Neutrophil (primary cell): ENCODE measurements around the gene CCNQ.

Experiments used
- H3K27ac ChIP-seq: fragments of 200-600 bp; sonication (generic); 2 replicates; pipeline ENCODE4 v1.5.1; 2016; ENCODE audit warnings: mild to moderate bottlenecking, moderate library complexity
- H3K27me3 ChIP-seq: fragments of 200-600 bp; sonication (generic); 2 replicates; pipeline ENCODE4 v1.6.0; 2016; ENCODE audit warnings: mild to moderate bottlenecking
- H3K36me3 ChIP-seq: fragments of 200-600 bp; sonication (generic); 2 replicates; pipeline ENCODE4 v1.5.1; 2017
- H3K4me1 ChIP-seq, 2 experiments: fragments of 200-600 bp in 1 of 2; sonication (generic) in 1 of 2; 1 replicate in 1 of 2; 2 replicates in 1 of 2; pipeline versions ENCODE4 v1.5.1 to v1.6.1; 2013 to 2016; ENCODE audit warnings: low read depth in 1 of 2, low read length in 1 of 2, mild to moderate bottlenecking in 1 of 2, moderate library complexity in 1 of 2; ENCODE audit not compliant: control insufficient read depth in 1 of 2, insufficient read depth in 1 of 2
- H3K4me3 ChIP-seq, 2 experiments: fragments of 200-600 bp in 1 of 2; sonication (generic) in 1 of 2; 1 replicate in 1 of 2; 2 replicates in 1 of 2; pipeline ENCODE4 v1.5.1; 2013 to 2016; ENCODE audit warnings: low read depth in 1 of 2, low read length in 1 of 2, mild to moderate bottlenecking in 1 of 2, moderate library complexity in 1 of 2
- H3K9me3 ChIP-seq: fragments of 200-600 bp; sonication (generic); 2 replicates; pipeline ENCODE4 v1.5.1; 2016
- TF ChIP-seq, protein P1 (sequence below): fragments of 200-600 bp; sonication (generic); IDR thresholded peaks from 2 replicates; pipeline ENCODE4 v1.5.1; 2016; ENCODE audit warnings: antibody characterized with exemption

Gene CCNQ

DNA sequence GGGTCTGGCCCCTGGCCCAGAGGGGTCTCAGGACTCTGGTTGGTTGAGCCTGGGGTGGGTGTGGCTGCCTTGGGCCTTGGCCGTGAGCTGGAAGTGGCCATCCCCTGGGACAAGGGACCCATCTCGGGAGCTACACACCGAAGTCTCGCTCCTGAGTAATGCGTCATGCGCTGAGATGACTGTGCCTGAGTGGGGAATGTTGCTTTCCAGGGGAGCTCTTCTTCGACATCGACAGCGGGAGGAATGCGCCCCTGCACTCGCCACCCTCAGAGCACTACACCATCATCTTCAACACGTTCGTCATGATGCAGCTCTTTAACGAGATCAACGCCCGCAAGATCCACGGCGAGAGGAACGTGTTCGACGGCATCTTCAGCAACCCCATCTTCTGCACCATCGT is 38.5 kb downstream of the CCNQ start:
- no peaks in the 10 kb centered on the region for H3K9me3 ChIP-seq
- H3K4me1 ChIP-seq, result peaks cover 0 to 5% of the 10 kb centered on the region in 2 experiments
- TF ChIP-seq, protein P1, sequence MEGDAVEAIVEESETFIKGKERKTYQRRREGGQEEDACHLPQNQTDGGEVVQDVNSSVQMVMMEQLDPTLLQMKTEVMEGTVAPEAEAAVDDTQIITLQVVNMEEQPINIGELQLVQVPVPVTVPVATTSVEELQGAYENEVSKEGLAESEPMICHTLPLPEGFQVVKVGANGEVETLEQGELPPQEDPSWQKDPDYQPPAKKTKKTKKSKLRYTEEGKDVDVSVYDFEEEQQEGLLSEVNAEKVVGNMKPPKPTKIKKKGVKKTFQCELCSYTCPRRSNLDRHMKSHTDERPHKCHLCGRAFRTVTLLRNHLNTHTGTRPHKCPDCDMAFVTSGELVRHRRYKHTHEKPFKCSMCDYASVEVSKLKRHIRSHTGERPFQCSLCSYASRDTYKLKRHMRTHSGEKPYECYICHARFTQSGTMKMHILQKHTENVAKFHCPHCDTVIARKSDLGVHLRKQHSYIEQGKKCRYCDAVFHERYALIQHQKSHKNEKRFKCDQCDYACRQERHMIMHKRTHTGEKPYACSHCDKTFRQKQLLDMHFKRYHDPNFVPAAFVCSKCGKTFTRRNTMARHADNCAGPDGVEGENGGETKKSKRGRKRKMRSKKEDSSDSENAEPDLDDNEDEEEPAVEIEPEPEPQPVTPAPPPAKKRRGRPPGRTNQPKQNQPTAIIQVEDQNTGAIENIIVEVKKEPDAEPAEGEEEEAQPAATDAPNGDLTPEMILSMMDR, result no peak
- no peak overlapping the region for H3K27ac ChIP-seq
- no peaks in the 10 kb centered on the region for H3K27me3 ChIP-seq
- no peak overlapping the region for H3K4me3 ChIP-seq
- H3K36me3 ChIP-seq, result no peaks in the 10 kb centered on the region

- Histone ChIP-seq H3K9me3 (no peaks in the 10 kb centered on the region), H3K27me3 (no peaks in the 10 kb centered on the region), H3K27ac (no peak overlapping the region), H3K36me3 (no peaks in the 10 kb centered on the region), H3K4me1 (peaks cover 0 to 5% of the 10 kb centered on the region in 2 experiments), H3K4me3 (no peak overlapping the region)
- TF ChIP-seq, protein P1, result no peak
Measured at GRCh38 chrX:153560000-153560399, 38.9 kb downstream of the CCNQ start.

DNA sequence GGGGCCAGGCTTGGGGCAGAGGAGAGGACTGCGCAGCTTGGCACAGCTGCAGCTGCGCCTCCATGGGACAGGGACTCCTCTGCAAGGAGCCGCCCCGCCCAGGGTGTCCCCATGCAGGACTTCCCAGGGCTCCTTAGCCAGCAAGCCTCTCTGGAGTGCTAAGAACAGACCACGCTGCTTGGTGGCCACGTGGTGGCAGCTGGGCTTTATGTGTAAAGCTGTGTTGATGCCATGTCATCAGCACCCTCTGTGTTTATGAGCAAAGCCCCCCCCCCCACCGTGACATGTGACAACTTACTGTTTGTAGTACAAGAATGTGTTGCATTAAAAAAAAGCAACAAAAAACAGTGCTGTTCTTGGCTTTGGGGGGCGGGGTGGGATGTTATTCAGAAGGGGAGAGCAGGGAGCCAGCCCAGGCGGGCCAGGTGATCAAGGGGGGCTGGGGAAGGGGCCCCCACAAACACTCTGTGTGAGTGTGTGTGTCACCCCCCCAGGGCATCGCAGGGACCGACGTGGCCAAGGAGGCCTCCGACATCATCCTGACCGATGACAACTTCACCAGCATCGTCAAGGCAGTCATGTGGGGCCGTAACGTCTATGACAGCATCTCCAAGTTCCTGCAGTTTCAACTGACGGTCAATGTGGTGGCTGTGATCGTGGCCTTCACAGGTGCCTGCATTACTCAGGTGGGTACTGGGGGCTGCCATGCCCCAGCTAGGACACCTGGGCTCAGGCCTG is 41.2 kb downstream of the CCNQ start:
- Histone ChIP-seq H3K9me3 (no peaks in the 10 kb centered on the region), H3K4me1 (peaks cover 0 to 5% of the 10 kb centered on the region in 2 experiments), H3K27ac (no peak overlapping the region), H3K27me3 (no peaks in the 10 kb centered on the region), H3K4me3 (no peak overlapping the region), H3K36me3 (no peaks in the 10 kb centered on the region)
- TF ChIP-seq, protein P1, result no peak

- Histone ChIP-seq H3K27me3 (no peaks in the 10 kb centered on the region), H3K36me3 (no peaks in the 10 kb centered on the region), H3K9me3 (no peaks in the 10 kb centered on the region), H3K4me1 (peaks cover 0 to 5% of the 10 kb centered on the region in 2 experiments), H3K4me3 (no peak overlapping the region), H3K27ac (no peak overlapping the region)
- TF ChIP-seq, protein P1, result no peak
Measured at GRCh38 chrX:153556767-153557166, 42.2 kb downstream of the CCNQ start.

DNA sequence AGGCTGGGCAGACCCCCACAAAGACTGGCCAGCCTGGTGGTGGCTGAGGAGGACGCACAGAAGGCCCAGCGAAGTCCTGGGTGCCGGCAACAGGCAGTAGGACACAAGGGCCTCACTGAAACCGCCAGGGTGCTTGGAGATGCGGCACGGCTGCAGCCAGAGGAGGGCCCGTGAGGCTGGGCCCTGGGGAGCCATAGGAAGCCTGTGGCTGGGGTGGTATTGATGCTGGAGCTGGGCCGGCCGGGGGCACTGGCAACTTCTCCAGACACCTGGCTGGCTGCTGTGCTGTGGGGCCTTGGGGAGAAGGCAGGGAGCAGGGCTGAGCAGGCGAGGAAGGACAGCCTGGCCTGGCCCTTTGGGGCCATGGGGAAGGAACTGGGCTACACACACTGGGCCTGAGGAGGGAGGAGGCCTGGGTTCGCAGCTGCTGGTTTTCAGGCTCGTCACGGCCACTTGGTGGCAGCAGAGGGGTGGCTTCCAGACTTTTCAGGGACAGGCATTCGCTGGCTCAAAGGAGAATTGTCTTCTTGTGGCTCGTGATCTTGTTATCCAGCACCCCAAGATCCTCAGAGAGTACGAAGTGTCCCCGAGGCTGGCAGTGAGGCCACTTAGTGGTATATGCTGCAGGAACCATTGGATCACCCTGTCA is 44.3 kb downstream of the CCNQ start:
- no peaks in the 10 kb centered on the region for H3K4me1 ChIP-seq
- TF ChIP-seq, protein P1, result no peak
- no peaks in the 10 kb centered on the region for H3K27me3 ChIP-seq
- H3K4me3 ChIP-seq, result no peak overlapping the region
- H3K27ac ChIP-seq, result no peak overlapping the region
- H3K9me3 ChIP-seq, result no peaks in the 10 kb centered on the region
- H3K36me3 ChIP-seq, result no peaks in the 10 kb centered on the region
